Measurements from ENCODE around the gene FCGR3A. TPM values are rescaled to one million over a fixed set of nuclear protein-coding genes. Genes with fewer than 3 reads are reported as not detected.
"Not testable (repeated sequence)": the region's sequence is repeated elsewhere in the genome, so short reads cannot be mapped to it uniquely, and the experiment has no call there.

The FCGR3A gene
- total RNA-seq, 1 donor from 2014 or later = not detected

GRCh38 chr1:161556990-161557389 is 7.4 kb upstream of the FCGR3A start:
- DNase-seq (ENCODE audit: low read depth, low spot score) = not testable (repeated sequence)

- DNase-seq (ENCODE audit: low read depth, low spot score) = not testable (repeated sequence)
Observed at GRCh38 chr1:161556143-161556542, 6.5 kb upstream of the FCGR3A start.

GRCh38 chr1:161554815-161555417 is 5.3 kb upstream of the FCGR3A start:
- DNase-seq (ENCODE audit: low read depth, low spot score) = not testable (repeated sequence)

GRCh38 chr1:161554340-161554739 is 4.7 kb upstream of the FCGR3A start:
- not testable (repeated sequence) for DNase-seq (ENCODE audit: low read depth, low spot score)

GRCh38 chr1:161553631-161554030 is 4.0 kb upstream of the FCGR3A start:
- DNase-seq (ENCODE audit: low read depth, low spot score) = not testable (repeated sequence)

GRCh38 chr1:161550942-161551341 is 1.3 kb upstream of the FCGR3A start:
- not testable (repeated sequence) for DNase-seq (ENCODE audit: low read depth, low spot score)

GRCh38 chr1:161548749-161549406 is 740 bp downstream of the FCGR3A start:
- not testable (repeated sequence) for DNase-seq (ENCODE audit: low read depth, low spot score)

- DNase-seq (ENCODE audit: low read depth, low spot score) = not testable (repeated sequence)
Observed at GRCh38 chr1:161547995-161548741, 1.4 kb downstream of the FCGR3A start.

GRCh38 chr1:161545005-161545731 is 4.5 kb downstream of the FCGR3A start:
- not testable (repeated sequence) for DNase-seq (ENCODE audit: low read depth, low spot score)

- DNase-seq (ENCODE audit: low read depth, low spot score) = not testable (repeated sequence)
Observed at GRCh38 chr1:161543125-161543524, 6.5 kb downstream of the FCGR3A start.

- DNase-seq (ENCODE audit: low read depth, low spot score) = not testable (repeated sequence)
Observed at GRCh38 chr1:161542091-161542559, 7.5 kb downstream of the FCGR3A start.

GRCh38 chr1:161540570-161540960 is 9.1 kb downstream of the FCGR3A start:
- not testable (repeated sequence) for DNase-seq (ENCODE audit: low read depth, low spot score)

- not testable (repeated sequence) for DNase-seq (ENCODE audit: low read depth, low spot score)
Observed at GRCh38 chr1:161539731-161540569, 9.7 kb downstream of the FCGR3A start.

- not testable (repeated sequence) for DNase-seq (ENCODE audit: low read depth, low spot score)
Observed at GRCh38 chr1:161538925-161539479, 10.6 kb downstream of the FCGR3A start.

- not testable (repeated sequence) for DNase-seq (ENCODE audit: low read depth, low spot score)
Observed at GRCh38 chr1:161537068-161537669, 12.4 kb downstream of the FCGR3A start.

- DNase-seq (ENCODE audit: low read depth, low spot score) = not testable (repeated sequence)
Observed at GRCh38 chr1:161532644-161533567, 16.7 kb downstream of the FCGR3A start.

- no peak for DNase-seq (ENCODE audit: low read depth, low spot score)
Observed at GRCh38 chr1:161531986-161532643, 17.5 kb downstream of the FCGR3A start.
